ENCODE measurements around the gene RAI1. TPM values are rescaled to one million over a fixed set of nuclear protein-coding genes. Genes with fewer than 3 reads are reported as not detected.

RAI1 gene
- total and polyA plus RNA-seq, 10 of the 15 experiments (the other 5 are each of a cell fraction or from before 2014, with no cell fraction given) = 0.66 to 37.7 (median 6.0) TPM

DNA sequence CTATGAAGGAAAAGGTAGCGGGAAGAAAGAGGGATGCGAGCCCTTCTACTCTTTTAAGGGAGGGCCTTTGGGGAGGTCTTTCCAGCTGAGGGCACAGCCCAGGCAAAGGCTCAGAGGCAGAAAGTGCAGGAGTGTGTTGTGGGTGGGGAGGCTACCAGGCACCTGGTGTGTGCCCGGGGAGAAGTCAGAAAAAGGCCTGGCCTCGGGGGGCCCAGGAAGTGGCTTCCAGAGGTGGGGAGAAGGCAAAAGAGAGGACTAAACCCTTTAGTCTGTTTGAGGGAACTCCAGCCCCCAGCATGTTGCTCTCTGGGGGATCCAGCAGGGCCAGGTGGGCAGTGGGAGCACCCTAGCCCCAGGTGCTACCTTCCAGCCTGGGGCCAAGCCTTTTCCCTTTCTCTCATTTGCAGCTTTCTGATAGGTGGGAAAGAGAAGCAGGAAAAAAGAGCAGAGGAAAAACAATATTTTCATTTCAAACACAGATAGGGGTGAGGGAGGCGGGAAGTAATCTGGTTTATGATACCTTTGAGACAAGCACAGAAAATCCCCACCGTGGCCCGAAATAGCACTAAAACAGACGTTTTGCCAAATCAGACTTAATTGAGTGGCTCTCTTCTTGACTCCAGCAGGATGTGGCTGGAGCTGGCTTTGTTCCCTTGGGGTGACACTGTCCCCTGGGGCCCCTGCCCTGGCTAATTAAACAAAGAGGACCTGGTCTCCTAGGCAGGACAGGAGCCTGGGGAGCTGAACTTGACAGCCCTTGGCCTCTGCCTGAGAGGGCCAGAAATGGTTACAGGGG, 10.4 kb downstream of the RAI1 start:
- ChIA-PET CTCF (interaction anchor here (0.7 to 2.0 kb wide), 12 partner anchors 10 to 347 kb away, joined by 3 to 14 read pairs (median 4); no protein-coding TSS in a partner anchor), POLR2A (interaction anchor here (0.6 to 5.8 kb wide), 16 partner anchors 9 to 715 kb away, joined by 3 to 56 read pairs (median 4); partner anchors contain the start of gene SREBF1), RAD21 (ENCODE audit: unreplicated experiment) (interaction anchor here (0.8 to 6.4 kb wide), 15 partner anchors 9 to 281 kb away, joined by 3 to 75 read pairs (median 3); partner anchors contain the start of genes DRC3 and TOM1L2), SMC1A (ENCODE audit: uncharacterized antibody, unreplicated experiment) (interaction anchor here (0.7 to 6.1 kb wide), 13 partner anchors 9 to 1208 kb away, joined by 3 to 47 read pairs (median 4); no protein-coding TSS in a partner anchor)
- Histone ChIP-seq H3K27me3 (replicated peaks in 1 of 2; ENCODE audit: control insufficient read depth in 2 of 2, insufficient read depth in 2 of 2, low read length in 1 of 2) (no peaks in the 10 kb centered on the region), H3K36me3 (ENCODE audit: control insufficient read depth in 2 of 2, insufficient read depth in 2 of 2, low read length in 1 of 2) (no peaks in the 10 kb centered on the region), H3K9me3 (replicated peaks; ENCODE audit: control insufficient read depth, insufficient read depth, low read length) (no peaks in the 10 kb centered on the region), H3K79me2 (ENCODE audit: control insufficient read depth, insufficient read depth, low read length) (peaks cover 89% of the 10 kb centered on the region), H4K20me1 (ENCODE audit: control insufficient read depth, insufficient read depth) (no peaks in the 10 kb centered on the region), H3K4me3 (peak overlapping the region; percentile 49; the same call in 1 of the 2 replicates), H2AFZ (ENCODE audit: control insufficient read depth, low read depth, low read length) (no peak overlapping the region), H3K4me2 (ENCODE audit: control insufficient read depth, insufficient read depth) (peak overlapping the region; percentile 77), H3K9ac (ENCODE audit: control insufficient read depth, insufficient read depth, low read length) (peak overlapping the region; percentile 61), H3K4me1 (ENCODE audit: control insufficient read depth, insufficient read depth, low read length) (peaks cover 57% of the 10 kb centered on the region), H3K27ac (ENCODE audit: control insufficient read depth, insufficient read depth) (peak overlapping the region; percentile 77)
- FAIRE-seq (peak; percentile 78), ATAC-seq (peak; percentile 69), DNase-seq (ENCODE audit: low read depth, low spot score) (peak; percentile 81)
- in situ Hi-C loops (cut with MboI) (no loop called here), intact Hi-C loops (cut with micrococcal nuclease; ENCODE audit: unreplicated experiment) (loop anchor here (1.0 to 5.0 kb wide), 2 partner anchors 9 to 146 kb away; partner anchors contain the start of gene SREBF1)
- BruUV-seq (replicated peaks) = TSS peak; percentile 82
- WGBS (ENCODE audit: insufficient coverage, insufficient replicate concordance, low lambda C conversion rate, missing lambda C conversion rate) = 25% methylated on average over 8 of the region's 8 CpGs
- TF ChIP-seq, protein P1, sequence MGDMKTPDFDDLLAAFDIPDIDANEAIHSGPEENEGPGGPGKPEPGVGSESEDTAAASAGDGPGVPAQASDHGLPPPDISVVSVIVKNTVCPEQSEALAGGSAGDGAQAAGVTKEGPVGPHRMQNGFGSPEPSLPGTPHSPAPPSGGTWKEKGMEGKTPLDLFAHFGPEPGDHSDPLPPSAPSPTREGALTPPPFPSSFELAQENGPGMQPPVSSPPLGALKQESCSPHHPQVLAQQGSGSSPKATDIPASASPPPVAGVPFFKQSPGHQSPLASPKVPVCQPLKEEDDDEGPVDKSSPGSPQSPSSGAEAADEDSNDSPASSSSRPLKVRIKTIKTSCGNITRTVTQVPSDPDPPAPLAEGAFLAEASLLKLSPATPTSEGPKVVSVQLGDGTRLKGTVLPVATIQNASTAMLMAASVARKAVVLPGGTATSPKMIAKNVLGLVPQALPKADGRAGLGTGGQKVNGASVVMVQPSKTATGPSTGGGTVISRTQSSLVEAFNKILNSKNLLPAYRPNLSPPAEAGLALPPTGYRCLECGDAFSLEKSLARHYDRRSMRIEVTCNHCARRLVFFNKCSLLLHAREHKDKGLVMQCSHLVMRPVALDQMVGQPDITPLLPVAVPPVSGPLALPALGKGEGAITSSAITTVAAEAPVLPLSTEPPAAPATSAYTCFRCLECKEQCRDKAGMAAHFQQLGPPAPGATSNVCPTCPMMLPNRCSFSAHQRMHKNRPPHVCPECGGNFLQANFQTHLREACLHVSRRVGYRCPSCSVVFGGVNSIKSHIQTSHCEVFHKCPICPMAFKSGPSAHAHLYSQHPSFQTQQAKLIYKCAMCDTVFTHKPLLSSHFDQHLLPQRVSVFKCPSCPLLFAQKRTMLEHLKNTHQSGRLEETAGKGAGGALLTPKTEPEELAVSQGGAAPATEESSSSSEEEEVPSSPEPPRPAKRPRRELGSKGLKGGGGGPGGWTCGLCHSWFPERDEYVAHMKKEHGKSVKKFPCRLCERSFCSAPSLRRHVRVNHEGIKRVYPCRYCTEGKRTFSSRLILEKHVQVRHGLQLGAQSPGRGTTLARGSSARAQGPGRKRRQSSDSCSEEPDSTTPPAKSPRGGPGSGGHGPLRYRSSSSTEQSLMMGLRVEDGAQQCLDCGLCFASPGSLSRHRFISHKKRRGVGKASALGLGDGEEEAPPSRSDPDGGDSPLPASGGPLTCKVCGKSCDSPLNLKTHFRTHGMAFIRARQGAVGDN (IDR thresholded peaks at IDR 0.05) = peak; percentile 64
- TF ChIP-seq, protein P2, sequence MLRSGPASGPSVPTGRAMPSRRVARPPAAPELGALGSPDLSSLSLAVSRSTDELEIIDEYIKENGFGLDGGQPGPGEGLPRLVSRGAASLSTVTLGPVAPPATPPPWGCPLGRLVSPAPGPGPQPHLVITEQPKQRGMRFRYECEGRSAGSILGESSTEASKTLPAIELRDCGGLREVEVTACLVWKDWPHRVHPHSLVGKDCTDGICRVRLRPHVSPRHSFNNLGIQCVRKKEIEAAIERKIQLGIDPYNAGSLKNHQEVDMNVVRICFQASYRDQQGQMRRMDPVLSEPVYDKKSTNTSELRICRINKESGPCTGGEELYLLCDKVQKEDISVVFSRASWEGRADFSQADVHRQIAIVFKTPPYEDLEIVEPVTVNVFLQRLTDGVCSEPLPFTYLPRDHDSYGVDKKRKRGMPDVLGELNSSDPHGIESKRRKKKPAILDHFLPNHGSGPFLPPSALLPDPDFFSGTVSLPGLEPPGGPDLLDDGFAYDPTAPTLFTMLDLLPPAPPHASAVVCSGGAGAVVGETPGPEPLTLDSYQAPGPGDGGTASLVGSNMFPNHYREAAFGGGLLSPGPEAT (IDR thresholded peaks at IDR 0.05; ENCODE audit: low read depth) = peak; percentile 89
- TF ChIP-seq, protein P3, sequence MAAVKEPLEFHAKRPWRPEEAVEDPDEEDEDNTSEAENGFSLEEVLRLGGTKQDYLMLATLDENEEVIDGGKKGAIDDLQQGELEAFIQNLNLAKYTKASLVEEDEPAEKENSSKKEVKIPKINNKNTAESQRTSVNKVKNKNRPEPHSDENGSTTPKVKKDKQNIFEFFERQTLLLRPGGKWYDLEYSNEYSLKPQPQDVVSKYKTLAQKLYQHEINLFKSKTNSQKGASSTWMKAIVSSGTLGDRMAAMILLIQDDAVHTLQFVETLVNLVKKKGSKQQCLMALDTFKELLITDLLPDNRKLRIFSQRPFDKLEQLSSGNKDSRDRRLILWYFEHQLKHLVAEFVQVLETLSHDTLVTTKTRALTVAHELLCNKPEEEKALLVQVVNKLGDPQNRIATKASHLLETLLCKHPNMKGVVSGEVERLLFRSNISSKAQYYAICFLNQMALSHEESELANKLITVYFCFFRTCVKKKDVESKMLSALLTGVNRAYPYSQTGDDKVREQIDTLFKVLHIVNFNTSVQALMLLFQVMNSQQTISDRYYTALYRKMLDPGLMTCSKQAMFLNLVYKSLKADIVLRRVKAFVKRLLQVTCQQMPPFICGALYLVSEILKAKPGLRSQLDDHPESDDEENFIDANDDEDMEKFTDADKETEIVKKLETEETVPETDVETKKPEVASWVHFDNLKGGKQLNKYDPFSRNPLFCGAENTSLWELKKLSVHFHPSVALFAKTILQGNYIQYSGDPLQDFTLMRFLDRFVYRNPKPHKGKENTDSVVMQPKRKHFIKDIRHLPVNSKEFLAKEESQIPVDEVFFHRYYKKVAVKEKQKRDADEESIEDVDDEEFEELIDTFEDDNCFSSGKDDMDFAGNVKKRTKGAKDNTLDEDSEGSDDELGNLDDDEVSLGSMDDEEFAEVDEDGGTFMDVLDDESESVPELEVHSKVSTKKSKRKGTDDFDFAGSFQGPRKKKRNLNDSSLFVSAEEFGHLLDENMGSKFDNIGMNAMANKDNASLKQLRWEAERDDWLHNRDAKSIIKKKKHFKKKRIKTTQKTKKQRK (IDR thresholded peaks at IDR 0.05; ENCODE audit: low read depth, low read length) = no peak
- peak; percentile 67 for TF ChIP-seq ATF7 (IDR thresholded peaks at IDR 0.05; ENCODE audit: low read depth)
- TF ChIP-seq ATF2 (IDR thresholded peaks at IDR 0.05; ENCODE audit: low read length) = no peak; the same call in 1 of the 2 replicates
- TF ChIP-seq FOXM1 (IDR thresholded peaks at IDR 0.05; ENCODE audit: low read depth, low read length) = no peak
- TF ChIP-seq EZH2 (IDR thresholded peaks at IDR 0.05; ENCODE audit: borderline replicate concordance, control insufficient read depth, low read depth, low read length) = no peak
- TF ChIP-seq ZNF384 (IDR thresholded peaks at IDR 0.05; ENCODE audit: borderline replicate concordance, low read depth, low read length) = no peak
- TF ChIP-seq RELA (IDR thresholded peaks at IDR 0.05; ENCODE audit: borderline replicate concordance, partially characterized antibody) = peak; percentile 36
- TF ChIP-seq SMAD5 (IDR thresholded peaks at IDR 0.05; ENCODE audit: low read depth) = no peak
- TF ChIP-seq ASH2L (IDR thresholded peaks at IDR 0.05; ENCODE audit: borderline replicate concordance, low read depth) = no peak
